NOMO-1 treated with DMSO at 0.1 percent for 48 hours (cell line): Measurements from ENCODE around the gene PAX5.

Source experiments
- DNase-seq: peaks from one replicate; lab custom pipeline; 2025; ENCODE audit not compliant: unreplicated experiment; lab: John Stamatoyannopoulos, UW

Gene PAX5

DNA sequence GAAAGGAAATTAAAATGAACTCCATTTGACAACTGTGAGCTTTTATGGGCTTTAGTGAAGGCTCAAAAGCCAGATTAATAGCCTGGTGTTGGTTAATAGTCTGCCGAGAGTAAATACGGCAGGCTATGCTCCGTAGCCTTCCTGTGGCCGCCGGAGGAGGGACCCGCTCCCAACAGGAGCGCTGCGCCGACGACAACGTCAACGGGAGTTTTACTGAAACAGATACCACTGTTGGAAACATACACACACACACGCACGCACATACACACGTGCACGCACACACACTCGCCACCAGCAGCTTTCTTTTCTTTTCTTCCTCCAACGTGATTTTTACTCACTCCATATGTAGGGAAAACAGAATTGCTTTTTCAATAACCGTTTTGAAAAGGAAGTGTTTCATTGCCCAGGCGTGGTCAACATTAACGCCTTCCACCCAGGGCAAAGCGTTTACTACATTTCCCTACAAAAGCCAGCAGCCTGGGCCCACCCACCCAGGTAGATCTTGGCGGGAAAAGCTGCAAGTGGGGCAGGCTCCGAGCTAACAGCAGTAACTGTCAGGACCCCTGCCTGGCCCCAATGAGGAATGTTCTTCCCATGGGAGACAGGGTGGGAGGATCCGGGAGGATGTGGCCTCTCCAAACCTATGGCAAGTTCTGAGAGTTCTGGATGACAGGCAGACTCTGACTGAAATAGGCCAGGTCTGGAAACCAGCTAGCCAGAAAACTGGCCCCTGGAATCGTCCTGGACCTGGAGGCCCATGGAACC, 72.3 kb downstream of the PAX5 start:
- no peak for DNase-seq

DNA sequence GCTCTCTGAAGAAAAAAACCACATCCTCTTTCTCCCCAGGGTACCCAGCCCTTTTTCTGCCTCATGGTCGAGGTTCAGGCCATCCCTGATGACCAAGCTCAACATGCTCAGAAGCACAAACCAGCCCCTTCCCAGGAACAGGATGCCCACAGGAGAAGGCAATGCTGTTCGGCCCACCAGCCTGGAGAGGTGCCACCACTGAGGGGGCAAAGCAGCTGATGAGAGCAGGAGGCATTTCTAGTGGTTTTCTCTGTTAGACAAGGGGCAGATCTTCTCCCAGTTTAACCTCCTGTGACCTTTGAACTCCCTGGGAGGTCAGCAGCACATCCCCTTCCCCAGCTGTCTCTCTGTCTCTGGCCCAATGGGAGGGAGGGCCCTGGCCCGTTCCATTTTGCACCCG, 73.0 kb downstream of the PAX5 start:
- DNase-seq: no peak

DNA sequence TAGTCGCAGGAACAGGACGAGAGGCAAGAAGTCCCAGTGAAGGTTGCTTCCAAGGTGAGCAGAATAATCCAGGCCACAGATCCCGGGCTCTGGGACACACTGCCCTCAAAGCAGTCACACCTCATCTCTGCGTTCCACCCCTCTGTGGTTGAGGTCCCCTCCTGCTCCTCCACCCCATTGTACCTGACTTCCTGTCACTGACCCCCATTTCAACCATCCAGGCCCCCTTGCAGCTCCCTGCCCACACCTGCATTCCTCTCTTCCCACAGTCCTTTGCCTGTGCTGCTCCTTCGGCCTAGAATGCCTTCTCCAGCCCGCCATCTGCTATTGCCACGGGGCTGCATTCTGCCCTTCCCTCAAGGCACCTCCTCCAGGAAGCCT, 73.5 kb downstream of the PAX5 start:
- no peak for DNase-seq

DNA sequence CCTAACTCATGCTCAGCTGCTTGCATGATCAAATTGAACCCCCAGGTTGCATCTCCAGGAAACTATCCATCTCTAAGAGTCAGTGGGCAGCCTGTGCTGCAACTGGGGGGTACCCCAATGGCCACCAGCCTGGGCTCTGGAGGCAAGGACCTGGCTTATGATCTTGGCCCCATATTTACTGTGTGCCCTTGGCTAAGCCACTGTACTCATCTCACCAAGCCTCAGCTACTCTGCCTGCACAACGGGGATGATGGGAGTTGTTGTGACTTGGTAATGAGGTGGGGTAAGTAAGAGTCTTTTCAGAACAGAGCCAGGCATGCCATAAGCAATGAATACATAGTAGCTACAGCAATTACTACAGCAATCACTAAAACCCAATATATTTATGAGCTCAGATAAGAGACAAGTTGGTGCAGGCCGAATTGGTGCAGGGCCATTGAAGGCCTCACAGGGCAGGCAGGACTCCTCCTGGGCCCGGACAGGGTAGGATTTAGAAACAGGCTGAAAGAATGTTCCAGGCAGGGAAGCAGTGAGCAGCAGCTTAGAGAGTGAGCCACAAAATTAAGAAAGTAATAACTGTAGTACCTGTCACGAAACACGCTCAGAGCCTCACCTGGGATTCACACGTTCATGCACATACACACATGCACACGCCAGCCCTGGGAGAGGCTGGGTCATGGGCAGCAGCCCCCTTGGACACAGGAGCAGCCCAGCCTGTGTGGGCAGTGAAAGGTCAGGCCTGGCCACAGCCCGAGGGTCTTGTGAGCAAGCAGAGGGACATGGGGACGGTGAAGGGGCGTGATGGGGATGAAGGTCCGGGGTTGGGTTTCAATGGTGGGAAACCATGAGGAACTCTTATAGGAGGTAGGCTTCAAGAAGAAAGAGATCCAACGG, 74.1 kb downstream of the PAX5 start:
- no peak for DNase-seq

DNA sequence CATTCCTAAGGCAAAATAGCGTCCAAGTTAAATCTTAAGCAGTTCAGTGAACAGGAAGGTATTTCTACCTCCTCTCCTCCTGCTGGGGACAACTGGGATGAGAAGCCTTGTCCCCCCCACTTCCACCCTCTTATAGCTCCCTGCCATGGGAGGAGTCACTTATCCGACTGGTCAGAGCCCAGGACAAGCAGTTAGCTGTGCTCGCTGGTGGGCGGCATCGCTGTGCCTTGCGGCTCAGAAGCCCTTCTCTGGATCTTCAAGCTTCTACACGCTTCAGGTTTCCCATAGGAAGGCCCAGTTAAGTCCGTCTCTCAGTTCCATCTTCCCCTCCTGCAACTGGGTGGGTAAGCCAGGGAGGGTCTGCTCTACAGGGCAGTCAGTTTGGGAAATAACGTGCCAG, 77.2 kb downstream of the PAX5 start:
- DNase-seq: no peak

DNA sequence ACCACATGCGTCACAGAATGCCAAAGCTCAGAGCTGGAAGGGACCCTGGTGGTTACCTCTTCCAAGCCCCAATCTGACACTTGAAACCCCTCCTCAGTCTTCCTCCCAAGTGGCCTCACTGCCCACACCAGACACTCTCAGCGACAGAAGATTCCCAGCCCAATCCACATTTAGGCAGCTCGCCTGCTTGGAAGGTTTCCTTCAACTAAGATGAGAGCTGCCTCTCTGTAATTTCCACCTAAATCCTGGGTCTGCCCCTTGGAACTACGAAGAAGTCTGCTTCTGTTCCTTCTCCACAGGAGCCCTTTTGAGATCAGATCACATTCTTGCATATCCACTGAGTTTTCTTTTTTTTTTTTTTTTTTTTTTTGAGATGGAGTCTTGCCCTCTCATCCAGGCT, 83.7 kb downstream of the PAX5 start:
- DNase-seq: no peak

DNA sequence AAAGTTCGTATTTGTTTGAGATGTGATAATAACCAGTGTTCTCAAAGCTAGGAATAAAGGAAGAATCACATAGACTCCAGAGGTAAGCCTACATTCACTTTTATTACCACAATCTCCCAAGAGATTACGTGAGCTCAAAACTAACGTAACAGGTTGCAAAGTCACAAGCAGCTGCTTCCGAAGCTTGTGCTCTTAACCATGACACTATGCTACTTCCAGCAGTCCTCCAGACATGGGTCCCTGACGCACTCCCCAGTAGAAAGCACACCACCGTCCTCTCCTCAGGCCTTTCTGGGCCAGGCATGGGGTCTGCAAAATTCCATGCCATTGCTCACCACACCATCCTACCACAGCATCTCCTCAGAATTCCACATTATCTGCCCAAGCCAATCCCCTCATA, 84.6 kb downstream of the PAX5 start:
- no peak for DNase-seq

DNA sequence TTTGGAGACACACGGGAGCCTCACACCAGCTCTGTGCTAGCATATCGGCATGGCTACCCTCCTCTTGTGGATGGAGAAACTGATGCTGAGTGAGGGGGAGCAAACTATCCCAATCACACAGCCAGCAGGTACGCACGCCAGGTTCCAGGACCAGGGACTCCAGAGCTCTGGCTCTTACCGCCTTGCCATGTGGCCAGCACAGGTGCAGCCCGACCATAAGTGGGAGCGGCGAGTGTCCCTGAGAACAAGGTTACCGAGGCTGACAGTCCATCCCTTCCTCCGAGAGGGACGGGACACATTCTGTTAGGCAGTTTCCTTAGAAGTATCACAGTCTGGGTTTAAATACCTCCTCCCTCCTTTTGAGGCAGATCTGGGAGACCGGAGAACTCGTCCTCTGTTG, 86.0 kb downstream of the PAX5 start:
- DNase-seq: no peak

DNA sequence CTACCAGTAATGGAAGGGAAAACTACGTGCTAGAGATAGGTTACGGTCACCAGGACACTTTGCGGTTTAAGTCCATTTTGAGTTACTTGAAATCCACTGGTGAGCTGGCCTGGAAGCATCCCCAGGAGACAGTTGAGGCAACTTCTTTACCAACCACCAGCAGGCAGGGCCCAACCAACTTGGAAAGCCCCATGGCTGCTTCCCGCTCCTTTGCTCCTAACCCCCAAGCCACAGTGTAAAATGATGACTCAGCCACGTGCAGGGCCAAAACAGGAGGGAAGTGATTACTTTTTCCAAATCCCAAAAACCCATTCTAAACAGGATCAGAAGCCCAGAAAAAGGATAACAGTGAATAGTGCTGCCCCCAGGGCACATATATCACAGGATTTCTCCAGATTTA, 87.4 kb downstream of the PAX5 start:
- DNase-seq: no peak

DNA sequence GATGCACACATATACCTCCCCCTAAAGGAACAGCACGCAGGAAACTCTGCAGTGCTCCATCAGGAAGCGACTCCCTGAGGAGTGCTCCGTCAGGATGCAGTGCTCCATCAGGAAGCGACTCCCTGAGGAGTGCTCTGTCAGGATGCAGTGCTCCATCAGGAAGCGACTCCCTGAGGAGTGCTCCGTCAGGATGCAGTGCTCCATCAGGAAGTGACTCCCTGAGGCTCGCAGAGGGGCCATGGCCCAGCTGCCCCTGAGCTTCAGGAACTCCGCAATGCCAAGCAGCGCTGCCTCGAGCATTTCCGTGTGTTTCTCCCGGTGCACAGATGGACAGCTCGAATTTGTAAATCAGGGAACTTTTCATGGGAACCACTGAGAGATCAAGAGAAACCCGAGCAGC, 88.1 kb downstream of the PAX5 start:
- DNase-seq: no peak

DNA sequence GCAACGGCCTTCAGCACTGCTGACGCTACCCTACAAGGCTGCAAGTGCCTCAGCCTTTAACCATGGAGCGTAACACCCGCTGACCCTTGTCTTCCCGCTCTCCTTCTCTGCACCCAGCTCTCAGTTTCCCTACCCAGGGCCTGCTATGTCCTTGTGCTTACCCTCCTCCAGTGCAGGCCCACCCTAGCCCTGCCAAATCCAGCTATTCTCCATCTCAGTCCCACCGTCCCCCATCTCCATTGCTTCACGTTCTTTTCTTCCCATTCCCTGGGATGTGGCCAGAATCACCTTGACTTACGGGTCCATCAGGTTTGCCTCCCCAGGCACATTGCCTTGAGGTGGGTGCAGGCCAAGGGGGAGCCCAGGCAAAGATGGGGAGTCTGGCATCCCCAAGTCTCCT, 91.2 kb downstream of the PAX5 start:
- no peak for DNase-seq

DNA sequence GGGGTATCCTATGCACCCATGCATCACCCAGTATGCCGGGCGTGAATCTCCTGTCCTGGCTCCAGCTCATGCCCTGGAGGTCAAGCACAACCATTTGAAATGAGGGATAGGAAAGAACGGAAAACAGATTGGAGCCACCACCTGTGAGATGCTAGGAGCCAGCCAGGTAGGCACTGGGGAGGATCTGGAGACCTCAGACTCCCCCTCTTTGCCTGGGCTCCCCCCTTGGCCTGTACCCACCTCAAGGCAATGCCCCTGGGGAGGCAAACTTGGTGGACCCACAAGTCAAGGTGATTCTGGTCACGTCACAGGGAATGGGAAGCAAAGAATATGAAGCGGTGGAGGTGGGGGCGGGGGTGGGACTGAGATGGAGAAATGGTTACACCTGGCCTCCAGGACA, 92.6 kb downstream of the PAX5 start:
- DNase-seq: no peak

DNA sequence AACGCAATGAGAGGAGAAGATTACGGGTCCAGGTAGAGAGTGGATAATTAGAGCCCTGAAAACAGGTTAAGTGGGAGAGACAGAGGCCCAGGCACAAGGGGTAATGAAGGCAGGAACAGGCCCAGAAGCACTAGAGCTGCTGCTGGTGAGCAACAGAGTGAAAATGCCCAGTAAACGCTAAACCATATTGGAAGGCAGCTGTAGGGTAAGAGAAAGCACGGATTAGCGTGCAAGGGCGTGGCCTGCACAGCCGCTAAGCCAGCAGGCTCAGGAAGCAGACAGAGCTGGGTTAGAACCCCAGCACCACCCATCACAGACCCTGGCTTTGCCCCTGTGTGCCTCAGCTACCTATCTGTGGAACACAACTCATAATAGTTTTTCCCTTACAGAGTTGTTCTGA, 93.2 kb downstream of the PAX5 start:
- DNase-seq: no peak

DNA sequence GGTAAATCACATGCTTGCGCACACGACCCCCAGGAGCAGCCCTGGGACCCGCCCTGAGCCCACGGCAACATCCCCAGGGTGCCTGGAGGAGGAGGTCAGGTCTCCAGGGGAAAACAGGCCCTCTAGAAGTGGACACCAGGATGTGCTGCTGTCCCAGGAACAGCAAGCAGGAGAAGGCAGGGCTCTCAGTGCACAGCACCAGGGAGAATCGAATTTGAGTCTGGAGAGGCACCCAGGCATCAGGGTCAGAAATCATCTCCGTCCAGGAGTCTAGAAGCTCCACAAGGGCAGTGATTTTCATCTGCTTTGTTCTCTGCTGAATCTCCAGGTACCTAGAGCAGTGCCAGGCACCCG, 93.6 kb downstream of the PAX5 start:
- no peak for DNase-seq

DNA sequence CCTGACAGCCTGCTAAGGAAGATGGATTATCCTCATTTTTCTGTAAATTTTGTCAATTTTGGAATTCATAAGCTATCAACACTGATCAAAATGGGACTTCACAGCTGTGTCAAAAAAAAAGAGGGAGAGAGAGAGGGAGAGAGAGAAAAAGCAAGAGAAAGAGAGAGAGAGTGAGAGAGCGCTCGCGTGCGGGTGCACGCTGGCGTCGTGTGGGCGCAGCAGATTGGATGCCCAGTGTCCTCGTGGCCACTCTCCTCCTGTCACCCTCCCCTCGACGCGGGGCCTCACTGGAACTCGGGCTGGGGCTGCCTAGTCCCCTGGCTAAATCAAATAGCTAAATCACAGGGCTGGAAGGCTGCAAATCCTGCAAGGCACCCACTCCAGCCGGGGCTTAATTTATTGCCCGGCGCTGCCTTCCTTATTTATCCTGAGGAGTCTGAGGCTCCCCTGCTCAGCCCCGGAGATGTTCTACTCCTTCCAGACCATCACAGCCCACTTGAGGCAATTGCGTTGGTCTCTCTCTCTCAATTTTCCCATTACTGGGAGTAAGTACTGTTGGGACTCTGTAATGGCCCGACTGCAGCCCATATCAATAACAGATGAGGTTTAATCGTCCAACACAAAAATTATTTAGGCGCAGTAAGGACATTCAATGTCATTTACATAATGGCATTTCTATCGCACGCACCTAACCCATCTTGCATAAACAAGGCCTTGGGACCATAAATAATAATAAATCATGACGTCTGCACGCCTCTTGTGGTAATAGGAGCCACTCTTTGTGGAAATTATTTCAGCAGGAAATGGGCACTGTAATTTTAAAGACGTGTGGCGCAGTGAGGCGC, 94.2 kb downstream of the PAX5 start:
- no peak for DNase-seq

DNA sequence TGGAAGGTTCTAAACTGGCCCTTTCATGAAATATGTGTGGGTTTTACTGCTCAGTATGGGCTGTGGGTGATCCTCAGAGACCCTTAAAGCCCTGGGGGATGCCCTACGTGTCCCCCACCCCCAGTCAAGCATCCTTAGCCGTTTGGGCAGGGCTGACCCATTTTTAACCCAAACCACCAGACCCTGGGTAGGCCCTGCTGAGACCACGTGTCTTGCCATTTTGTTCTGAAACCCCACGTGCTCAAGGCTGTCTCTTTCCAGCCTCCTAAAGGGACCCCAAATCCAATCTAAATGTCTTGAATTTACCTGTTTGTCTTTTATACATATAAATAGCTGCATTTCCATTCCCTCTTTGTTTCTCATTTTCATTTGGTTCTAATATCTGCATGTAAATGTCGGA, 94.9 kb downstream of the PAX5 start:
- DNase-seq: no peak

DNA sequence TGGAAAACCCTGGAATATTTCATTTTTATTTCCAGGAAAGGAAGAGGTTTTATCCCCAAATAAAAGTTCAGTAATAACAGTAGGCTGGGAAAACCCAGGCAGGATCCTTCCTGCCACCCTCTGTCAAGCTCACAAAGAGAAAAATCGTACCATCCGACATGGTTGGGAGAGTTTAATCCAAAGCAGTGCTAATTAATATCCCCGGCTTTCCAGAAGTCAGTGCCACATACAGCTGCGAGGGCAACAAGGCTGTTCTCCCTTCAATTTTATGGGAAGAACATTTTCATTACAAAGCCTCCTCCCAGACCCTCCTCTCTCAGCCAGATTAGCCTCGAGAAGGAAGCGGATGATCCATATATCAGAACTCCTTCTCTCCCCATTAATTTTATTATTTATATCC, 95.5 kb downstream of the PAX5 start:
- no peak for DNase-seq

DNA sequence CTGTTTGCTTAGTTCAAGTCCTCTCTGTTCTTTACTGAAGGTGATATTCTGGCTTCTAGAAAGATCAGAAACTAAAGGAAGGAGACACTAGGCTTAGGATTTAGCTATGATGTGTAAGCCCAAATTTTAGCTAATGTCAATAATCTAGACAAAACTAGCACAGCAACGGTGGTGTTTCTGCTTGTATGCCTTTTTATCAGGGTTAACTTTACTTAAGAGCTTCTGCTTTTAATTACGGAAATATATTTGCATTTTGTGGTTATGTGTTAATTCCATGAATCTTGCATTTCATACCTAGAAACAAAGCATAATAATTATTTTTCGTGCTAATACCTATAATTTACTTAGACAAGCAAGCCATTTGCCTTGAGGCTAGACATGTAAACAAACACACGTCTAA, 96.1 kb downstream of the PAX5 start:
- no peak for DNase-seq

DNA sequence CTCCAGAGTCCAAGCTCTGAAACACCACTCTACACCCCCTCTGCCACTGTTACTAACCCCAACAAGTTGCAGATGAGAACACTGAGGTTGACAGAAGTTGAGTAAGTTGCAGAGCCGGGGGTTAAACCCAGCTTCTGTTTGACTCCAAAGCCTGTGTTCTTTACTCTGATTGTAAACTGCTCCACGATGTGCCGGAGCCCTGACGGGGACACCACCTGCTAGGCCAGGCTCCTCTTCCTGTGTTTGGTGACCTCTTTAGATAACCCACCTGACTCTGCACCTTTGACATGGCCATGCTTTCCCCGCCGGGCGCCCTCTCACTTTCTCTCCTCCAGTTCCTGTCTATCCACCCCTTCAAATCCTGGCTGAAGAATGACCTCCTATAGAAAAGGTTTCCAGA, 96.7 kb downstream of the PAX5 start:
- no peak for DNase-seq

DNA sequence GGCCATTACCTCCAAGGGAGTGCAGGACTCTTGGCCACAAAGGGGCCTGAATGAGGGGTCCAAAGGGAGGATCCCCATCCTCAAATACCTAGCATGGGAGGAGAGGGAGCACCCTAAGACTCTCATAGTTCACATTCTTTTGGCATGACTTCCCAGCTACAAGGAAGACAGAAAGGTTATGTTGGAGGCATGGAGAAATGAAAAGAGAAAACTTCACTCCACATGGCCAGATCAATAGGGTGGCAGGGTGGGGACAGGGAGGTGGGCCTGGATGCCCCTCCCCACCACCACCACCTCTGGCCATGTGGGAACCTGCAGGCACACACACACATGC, 97.6 kb downstream of the PAX5 start:
- no peak for DNase-seq

DNA sequence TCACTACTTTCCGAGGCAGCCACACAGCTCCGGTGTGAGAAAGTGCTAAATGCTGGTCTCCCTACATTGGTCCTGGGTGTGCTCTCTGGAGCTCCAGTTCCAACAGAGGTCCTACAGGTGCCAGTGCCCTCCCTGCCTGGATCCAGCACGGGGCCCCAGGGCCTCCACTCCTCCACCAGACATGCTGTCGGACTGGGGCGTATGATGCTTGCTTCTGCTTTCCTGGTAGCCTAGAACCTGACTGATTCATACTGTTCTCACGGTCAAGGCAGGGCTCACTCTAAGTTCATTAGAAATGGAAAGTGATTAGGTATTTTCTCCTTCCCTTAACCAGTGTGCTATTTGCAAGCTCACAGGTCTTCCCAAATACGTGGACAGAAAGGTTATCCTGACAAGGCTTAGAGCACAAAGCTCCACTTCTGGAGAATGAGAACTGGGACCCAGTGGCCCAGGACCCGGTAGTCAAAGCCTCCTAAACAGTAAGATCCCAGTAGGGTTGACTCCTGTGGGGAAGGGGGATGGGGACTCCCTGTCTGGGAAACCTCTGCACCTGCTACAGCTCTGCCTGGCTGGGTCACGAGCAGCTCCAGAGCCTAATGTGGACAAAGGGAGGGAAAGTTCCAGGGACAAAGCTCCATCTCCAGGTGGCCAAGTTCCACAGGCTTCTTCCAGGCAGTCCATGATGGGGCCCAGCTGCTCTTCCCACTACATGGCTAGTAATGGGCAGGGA, 98.1 kb downstream of the PAX5 start:
- DNase-seq: no peak
